K562 (cell line): Measurements from ENCODE around the gene CCDC136. TPM values are rescaled to one million over a fixed set of nuclear protein-coding genes. Genes with fewer than 3 reads are reported as not detected.

ENCODE experiments used
- CLOCK ChIP-seq: fragments of 250-450 bp; sonication (Bioruptor Pico); IDR thresholded peaks from 2 replicates; pipeline ENCODE4 v1.4.0; 2020; ENCODE audit warnings: mild to moderate bottlenecking, moderate library complexity, borderline replicate concordance
- FIP1L1 ChIP-seq: fragments of 200-400 bp; formaldehyde crosslinking; IDR thresholded peaks from 2 replicates; pipeline ENCODE4 v1.6.1; 2018; ENCODE audit warnings: mild to moderate bottlenecking, low read depth, low read length; ENCODE audit not compliant: poor library complexity, severe bottlenecking
- GTF3C2 ChIP-seq: IDR thresholded peaks from 3 replicates; pipeline ENCODE4 v1.6.1; 2011; ENCODE audit warnings: borderline replicate concordance, mild to moderate bottlenecking, moderate library complexity; ENCODE audit not compliant: insufficient read length; ENCODE audit errors: extremely low read depth
- KDM4B ChIP-seq, 2 experiments: fragments of 450-650 bp in 1 of 2; sonication (generic) in 1 of 2; IDR thresholded peaks; 2 replicates each; pipeline ENCODE4 v1.6.1; 2016 to 2017; ENCODE audit warnings: borderline replicate concordance in 2 of 2, antibody characterized with exemption in 1 of 2, low read depth in 1 of 2, mild to moderate bottlenecking in 1 of 2
- REST ChIP-seq, 2 experiments: fragments of 450-650 bp; formaldehyde crosslinking in 1 of 2; IDR thresholded peaks; 2 replicates each; pipeline versions ENCODE4 v1.4.0 to v1.6.1; 2014 to 2020; ENCODE audit warnings: mild to moderate bottlenecking in 2 of 2, borderline replicate concordance in 1 of 2, low read depth in 1 of 2
- ZBTB34 ChIP-seq: fragments of 250-450 bp; sonication (Bioruptor Pico); IDR thresholded peaks from 2 replicates; pipeline ENCODE4 v1.8.0; 2021; ENCODE audit warnings: mild to moderate bottlenecking, moderate library complexity
- ZNF444 ChIP-seq: fragments of 250-450 bp; sonication (Bioruptor Pico); IDR thresholded peaks from 2 replicates; pipeline ENCODE4 v1.4.0; 2020; ENCODE audit warnings: mild to moderate bottlenecking, moderate library complexity
- ZNF507 ChIP-seq: conservative IDR thresholded peaks from 2 replicates; pipeline ENCODE4 v1.6.1; 2017; ENCODE audit warnings: missing genetic modification characterization, missing compliant biosample characterization
- polyA plus RNA-seq, 8 experiments: library from polyadenylated mRNA; depleted of rRNA in 4 of 8; stranded (reverse) in 5 of 8; unstranded in 3 of 8; fragments of >200 nt; fragmentation: Nextera tagmentation in 2 of 8; fragmentation: Illumina TruSeq in 1 of 8; extraction: Ambion mirVana in 2 of 8; extraction: Trizol in 1 of 8; gene quantifications; 2 replicates each; pipeline versions ENCODE4 v1.2.1 to v1.2.3, GENCODE V29; 2011 to 2014; ENCODE audit warnings: inconsistent platforms in 1 of 8, missing spikeins in 1 of 8
- total RNA-seq, 7 experiments: library from RNA; depleted of rRNA in 6 of 7; stranded (reverse); fragments of >200 nt in 6 of 7; fragmentation: Illumina TruSeq in 2 of 7; extraction: Trizol in 2 of 7; gene quantifications; 2 replicates each; pipeline versions ENCODE4 v1.2.1 to v1.2.3, GENCODE V29; 2011 to 2021; ENCODE audit warnings: low replicate concordance in 1 of 7

Gene CCDC136
- total and polyA plus RNA-seq, 9 of the 15 experiments (the other 6 are each of a cell fraction or from before 2014, with no cell fraction given) = 2.4 to 40.8 (median 26.5) TPM

- TF ChIP-seq GTF3C2 (no peak), REST (IDR thresholded peaks at IDR 0.05; ENCODE audit: borderline replicate concordance) (no peak), REST (CRISPR knock-in tag; IDR thresholded peaks at IDR 0.05; ENCODE audit: low read depth) (peak; percentile 80; the same call in 1 of the 2 replicates), CLOCK (CRISPR knock-in tag) (no peak), ZNF444 (no peak), KDM4B (IDR thresholded peaks at IDR 0.05; ENCODE audit: borderline replicate concordance in 2 of 2, low read depth in 1 of 2) (peak in 1 of 2 experiments; percentile 80; a peak in 1 of 4 replicates), ZBTB34 (CRISPR knock-in tag) (no peak), FIP1L1 (peak; percentile 78), ZNF507 (tag) (no peak)
These were observed 38.7 kb downstream of the CCDC136 start, which contains the start of gene FLNC (continued) for GRCh38 chr7:128830231-128831177.
